NCI-H128 (cell line): ENCODE results near the gene RBFOX1.

Experiments
- DNase-seq: peaks from one replicate; lab custom pipeline; 2025; ENCODE audit not compliant: unreplicated experiment; lab: John Stamatoyannopoulos, UW

The RBFOX1 gene

DNA sequence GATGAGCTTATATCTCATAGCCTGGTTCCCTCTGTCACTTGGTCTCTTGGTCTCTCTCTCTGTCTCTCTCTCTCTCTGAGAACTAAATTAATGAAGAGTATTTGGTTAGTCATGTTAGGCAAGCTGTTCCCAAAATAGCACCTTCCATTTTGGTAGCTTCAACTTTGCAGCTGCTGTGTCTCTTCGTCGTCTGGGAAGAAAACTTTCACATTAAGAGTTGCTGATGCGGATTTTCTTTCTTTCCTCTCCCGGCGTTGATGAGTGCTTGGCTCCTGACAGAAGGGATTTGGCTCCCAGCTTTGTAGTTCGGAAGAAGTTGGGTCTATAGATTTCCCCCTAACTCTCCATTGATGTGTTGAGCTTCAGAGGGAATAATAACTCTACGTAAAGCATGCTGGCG, at the start of gene RBFOX1:
TSS of gene RBFOX1 (plus strand) at position 235 of the 400 bp plus-strand sequence.
- DNase-seq, result no peak

GRCh38 chr16:7284780-7285179, 47.9 kb upstream of the RBFOX1 start:
- DNase-seq, result no peak

- no peak for DNase-seq
Observed at GRCh38 chr16:7285520-7285919, 47.1 kb upstream of the RBFOX1 start.

GRCh38 chr16:7289299-7289698, 43.3 kb upstream of the RBFOX1 start:
- DNase-seq, result no peak

GRCh38 chr16:7290682-7291081, 42.0 kb upstream of the RBFOX1 start:
- no peak for DNase-seq

DNA sequence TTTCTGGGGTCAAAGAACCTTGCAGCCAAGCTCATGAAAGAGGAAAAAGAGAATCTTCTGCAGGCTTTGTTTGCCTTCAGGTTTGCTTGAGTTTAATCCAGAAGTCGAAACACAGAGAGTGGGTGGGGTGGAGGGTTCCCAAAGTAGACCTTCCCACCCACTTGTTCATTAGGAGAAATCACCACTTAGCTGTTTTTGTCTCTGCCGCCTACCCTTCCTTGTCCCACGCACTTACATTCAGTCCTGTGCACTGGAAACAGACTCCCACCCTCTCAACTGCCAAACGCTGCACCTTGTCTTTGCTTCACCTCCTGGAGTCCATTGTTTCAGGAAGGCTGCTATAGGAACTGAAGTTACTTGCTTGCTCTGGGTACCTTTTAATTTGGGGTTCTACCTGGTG, 38.6 kb upstream of the RBFOX1 start:
- DNase-seq, result no peak

- no peak for DNase-seq
Observed at GRCh38 chr16:7303052-7303610, 29.5 kb upstream of the RBFOX1 start.

DNA sequence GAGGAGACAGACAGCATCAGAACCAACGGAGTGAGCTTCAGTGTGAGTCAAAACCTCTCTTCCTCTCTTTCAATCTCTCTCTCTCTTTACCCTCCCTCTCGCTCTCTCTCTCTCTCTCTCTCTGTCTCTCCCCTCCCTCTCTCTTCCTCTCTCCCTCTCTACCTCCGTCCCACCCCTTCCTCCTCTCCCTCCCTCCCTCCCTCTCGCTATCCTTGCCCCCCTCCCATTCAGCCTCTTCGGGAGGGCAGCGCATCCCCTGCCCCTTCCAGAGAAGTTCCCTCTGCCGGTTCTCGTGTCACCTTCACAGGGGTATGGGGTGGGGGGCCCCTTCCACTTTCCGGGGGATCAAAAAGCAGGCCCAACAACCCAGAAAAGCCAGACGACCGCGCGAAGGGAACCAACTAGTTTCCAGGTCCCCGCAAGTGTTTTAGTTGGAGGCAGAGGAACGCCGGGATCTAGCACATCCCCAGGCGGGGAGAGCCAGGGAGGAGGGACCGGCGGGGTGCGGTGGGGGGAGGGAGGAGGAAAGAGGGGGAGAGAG, 28.9 kb upstream of the RBFOX1 start:
- DNase-seq, result no peak

DNA sequence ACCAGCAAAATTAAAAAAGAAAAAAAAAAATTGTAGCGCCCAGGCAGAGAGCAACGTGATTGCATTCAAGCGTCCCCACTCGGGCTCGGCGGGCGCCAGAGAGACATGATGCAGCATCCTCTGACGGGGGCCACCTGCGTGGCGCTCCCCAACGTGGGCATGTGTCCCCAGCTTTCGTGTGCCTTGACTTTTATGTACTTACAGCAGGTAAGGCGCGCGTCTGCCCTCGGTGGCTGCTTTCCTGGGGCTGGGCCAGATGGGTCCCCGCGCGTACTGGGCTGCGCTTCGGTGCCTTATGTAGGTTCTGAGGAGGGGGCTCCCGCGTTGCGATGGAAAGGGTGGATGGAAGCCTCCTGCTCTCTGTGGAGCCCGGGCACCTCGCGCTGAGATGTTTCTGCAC, 28.4 kb upstream of the RBFOX1 start:
- no peak for DNase-seq

DNA sequence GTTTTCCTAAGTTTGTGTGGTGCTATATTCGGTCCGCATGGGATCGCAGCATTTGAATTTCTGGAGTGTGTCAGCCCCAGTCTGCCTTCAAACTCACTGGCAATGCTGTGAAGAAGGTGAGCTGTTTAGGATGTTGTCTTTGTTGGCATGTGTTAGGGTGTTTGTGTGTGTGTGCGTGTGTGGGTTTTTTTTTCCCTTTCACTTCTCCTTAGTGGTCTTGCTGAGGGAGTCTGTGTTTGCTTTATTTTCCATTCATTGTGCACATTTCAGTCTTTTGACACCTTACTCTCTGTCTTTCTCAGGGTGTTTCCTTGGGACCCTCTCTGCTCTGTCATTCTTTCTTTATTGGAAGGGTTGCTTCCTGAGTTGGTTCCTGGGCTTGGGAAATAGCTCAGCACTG, 27.7 kb upstream of the RBFOX1 start:
- DNase-seq, result no peak

DNA sequence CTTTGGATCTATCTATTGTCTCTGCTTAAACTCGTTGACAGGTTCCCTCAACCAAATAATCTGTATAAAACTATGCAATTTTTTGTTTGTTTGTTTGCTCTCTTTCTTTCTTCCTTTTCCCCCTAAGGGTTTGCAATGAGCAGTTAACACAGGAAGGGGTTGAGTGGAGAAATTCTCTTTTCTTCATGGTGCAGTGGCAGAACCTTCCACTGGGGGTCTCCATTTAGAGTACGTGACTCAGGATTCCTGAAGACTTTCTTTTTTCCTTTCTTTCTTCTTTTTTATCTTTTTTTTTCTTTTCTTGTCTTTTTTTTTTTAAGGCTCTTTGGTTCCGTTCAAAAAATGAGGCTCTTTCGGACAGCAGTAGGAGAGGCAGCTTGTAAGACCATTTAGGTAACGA, 19.5 kb upstream of the RBFOX1 start:
- DNase-seq, result no peak

DNA sequence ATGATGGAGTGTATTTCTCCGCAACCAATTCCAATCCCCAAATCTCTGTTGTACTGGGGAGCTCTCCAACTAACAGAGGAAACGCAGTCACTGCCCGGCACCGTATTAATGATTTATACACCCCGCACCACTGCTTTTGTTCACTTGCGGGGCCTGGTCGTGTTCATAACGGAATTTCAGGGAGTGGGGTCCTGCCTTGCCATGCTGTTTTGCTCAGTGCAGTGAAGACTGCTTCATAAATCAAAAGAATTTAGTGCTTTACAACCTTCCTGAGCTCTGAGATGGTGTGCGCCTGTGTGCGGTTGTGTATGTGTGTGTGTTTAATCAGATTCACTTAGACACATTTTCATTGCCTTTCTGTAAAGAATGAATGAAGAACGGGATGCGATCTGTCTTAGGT, 18.5 kb upstream of the RBFOX1 start:
- DNase-seq, result no peak

DNA sequence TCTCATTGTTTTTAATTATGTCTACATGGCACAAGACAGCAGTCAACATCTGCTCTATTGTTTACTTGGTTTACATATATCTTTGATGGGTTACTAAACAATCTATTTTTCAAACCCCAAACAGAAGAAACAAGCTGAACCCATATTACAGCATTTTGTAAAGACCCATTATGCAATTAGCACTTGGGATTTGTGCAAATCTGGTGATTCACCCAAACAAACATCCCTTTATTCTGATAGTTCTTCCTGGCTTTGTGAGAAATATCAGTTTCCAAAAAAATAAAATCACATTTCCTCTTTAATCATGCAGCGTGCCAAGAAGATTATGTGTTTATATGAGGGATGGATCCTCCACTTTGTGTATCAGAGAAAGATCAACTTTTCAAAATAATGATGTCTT, 16.8 kb upstream of the RBFOX1 start:
- DNase-seq, result no peak

DNA sequence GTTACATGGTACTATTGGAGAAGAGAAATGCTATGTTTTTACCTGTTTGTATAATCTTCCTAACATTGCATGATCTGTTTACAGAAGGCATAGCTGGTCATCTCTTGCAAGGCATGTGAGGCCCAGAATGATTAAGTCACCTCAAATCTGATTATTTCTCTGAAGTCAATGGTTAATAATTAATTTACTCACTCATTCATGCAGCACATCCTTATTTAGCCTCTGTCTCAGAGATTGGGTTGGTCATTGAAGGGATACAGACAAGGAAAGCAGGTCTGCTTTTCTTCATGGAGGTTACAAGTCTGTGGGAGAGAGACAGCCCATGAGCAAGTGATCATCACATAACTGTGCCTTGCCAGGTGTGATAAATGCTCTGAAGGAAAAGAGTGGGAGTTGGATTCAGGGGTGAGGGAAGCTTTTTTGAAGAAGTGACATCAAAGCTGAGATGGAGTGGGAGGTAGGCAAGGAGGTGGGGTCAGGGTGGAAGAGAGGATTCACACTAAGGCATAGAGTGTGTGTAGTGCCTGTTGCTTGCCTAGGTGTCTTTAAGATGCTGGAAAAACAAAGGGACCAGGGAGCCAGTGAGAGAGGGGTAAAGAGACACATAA, 16.3 kb upstream of the RBFOX1 start:
- DNase-seq, result no peak

DNA sequence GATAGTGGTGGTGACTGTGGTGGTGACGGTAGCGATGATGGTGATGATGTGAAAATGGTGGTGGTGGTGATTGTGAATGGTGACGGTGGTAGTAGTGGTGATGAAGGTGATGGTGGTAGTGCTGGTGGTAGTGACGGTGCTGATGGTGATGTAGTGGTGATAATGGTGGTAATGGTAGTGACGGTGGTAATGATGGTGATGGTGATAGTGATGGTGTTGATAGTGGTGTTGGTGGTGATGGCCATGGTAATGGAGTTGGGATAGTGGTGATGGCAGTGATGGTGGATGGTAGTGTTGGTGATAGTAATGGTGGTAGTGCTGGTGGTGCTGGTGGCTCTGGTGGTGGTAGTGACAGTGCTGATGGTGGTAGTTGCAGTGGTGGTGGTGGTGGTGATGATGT, 14.7 kb upstream of the RBFOX1 start:
- no peak for DNase-seq

DNA sequence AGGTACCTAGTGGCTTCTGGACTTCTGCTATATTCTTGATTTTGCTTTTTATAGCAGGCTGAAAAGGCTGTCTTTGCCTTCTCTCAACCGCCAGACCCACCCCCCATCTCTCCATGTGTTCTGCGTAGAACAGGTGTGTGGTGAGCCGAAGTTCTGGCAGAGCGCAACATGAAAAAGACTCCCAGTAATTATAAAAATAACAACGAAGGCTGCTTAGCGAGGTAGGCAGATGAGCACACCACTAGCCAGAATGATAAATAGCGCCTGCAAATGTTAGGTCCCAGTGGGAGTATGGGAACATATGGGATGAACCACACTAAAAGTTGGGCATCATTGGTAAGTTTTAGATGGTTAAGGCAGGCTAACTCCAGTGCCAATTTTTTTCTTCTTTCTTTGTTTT, 14.0 kb upstream of the RBFOX1 start:
- no peak for DNase-seq

DNA sequence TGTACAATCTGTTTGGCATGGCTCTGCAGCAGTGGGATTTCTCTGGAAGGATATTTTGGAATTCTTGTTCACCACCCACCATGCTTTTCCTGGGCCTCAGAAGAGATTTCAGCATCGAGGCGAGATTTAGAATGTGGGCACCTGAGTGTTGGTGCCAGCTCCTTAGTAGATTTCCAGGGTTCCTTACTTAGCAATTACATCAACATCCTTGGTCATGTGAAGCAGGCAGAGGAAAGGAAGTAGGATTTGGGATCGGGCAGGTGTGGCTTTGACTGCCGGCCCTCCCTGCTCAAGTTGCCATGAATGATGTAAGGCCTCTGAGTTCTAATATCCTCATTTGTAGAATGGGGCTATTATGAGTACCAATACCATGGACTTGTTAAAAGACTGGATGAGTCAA, 13.1 kb upstream of the RBFOX1 start:
- no peak for DNase-seq

GRCh38 chr16:7321661-7322060, 11.0 kb upstream of the RBFOX1 start:
- DNase-seq, result no peak

DNA sequence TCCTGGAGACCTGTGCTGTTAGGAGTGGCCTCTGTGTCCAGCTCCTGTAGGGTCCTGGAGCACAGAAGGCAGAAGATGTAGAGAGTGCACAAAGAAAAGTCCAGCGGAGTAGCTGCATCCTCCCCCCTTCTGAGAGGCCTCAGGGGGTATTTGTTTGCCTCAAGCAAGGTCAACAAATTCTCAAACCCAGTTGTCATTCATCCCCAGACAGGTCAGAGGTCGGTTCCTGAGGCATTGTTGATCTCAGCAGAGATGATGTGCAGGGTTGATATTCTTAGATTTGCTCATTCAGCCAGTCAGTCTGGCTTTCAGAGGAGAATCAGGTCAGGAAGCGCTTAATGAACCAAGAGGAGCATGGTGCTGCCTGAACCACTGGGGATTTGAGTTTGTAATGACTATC, 8.3 kb upstream of the RBFOX1 start:
- no peak for DNase-seq

GRCh38 chr16:7325834-7326233, 6.8 kb upstream of the RBFOX1 start:
- DNase-seq, result no peak

DNA sequence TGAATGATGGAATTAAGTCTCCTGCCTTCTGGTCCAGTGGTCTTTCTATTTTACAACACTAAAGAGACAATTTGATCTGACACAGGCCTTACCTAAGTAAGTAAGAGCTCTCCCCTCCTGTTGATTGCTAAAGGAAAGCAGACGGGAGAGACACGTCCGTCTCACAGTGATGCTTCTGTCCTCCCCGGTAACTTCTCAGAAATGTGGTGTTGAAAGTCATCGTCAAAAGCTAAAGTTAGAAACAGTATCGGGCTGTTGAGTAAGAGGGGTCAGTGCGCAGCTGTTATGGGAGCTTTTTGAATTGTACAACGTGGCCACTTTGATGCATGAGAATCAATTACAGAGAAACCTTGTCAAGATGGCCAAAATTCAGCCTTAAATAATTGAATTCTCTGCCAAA, 1.9 kb upstream of the RBFOX1 start:
- DNase-seq, result no peak

- DNase-seq, result no peak
Observed at GRCh38 chr16:7331997-7332396, 648 bp upstream of the RBFOX1 start.

GRCh38 chr16:7333180-7333725, 608 bp downstream of the RBFOX1 start:
- no peak for DNase-seq
